RKO (cell line): ENCODE results near the gene OCEL1.
"Not testable (repeated sequence)": the region's sequence is repeated elsewhere in the genome, so short reads cannot be mapped to it uniquely, and the experiment has no call there.

Experiments
- DNase-seq: peaks from one replicate; pipeline ENCODE4 v3.0.0-alpha.2; 2016; ENCODE audit warnings: low spot score

OCEL1 gene

DNA sequence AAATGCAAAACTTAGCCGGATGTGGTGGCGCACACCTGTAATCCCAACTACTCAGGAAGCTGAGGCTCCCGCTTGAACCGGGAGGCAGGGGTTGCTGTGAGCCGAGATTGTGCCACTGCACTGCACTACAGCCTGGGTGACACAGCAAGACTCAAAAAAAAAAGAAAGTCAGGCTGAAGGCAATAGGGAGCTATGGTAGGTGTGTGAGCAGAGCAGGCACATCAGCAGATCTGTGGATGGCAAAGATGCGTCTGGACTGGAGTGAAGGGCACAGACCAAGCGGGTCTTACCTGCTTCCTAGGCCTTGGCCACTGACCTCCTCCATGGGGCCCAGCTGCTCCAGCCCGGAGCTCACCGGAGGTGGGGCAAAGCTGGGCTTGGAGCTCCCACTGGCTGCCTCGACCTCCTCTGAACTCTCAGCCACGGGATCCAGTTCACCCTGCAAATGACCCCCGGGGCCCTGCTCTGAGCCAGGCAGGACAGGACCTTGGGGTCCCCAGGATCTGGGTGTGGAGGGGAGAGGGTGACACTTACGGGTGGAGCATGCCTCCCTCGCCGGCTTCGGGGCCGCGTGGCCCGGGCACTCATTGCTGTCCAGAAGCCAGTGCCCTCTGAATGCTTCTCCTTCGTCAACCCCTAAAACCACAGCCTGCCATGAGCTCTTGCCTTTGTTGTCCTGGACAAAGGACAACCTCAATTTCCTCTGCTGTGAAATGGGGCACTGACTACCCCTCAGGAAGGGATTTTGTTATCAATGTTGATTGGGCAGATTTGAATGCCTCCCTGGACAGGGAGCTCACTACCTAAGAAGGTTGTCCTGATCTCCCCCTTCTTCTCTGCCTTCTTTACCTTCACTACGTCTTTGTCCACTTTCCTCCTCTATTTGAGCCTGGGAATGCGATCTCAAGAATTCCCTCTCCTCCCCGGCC lies 38.0 kb downstream of the OCEL1 start:
- no peak for DNase-seq

- DNase-seq, result no peak
Observed at GRCh38 chr19:17264641-17264979, 38.6 kb downstream of the OCEL1 start, which contains the start of gene USHBP1. Gene USHBP1, minus strand, starts transcription at chr19:17264745. Its CDS starts 446 bp downstream, at chr19:17264299.

- no peak for DNase-seq
Observed at GRCh38 chr19:17266026-17266425, 40.0 kb downstream of the OCEL1 start.

- DNase-seq, result no peak
Observed at GRCh38 chr19:17266589-17266974, 40.6 kb downstream of the OCEL1 start.

- peak; percentile 99 for DNase-seq
Observed at GRCh38 chr19:17266975-17267788, 41.2 kb downstream of the OCEL1 start, which contains the start of gene BABAM1. Gene BABAM1, plus strand, starts transcription at chr19:17267443. Its CDS starts 1,364 bp downstream, at chr19:17268807.

- DNase-seq, result no peak
Observed at GRCh38 chr19:17268754-17269153, 42.7 kb downstream of the OCEL1 start.

DNA sequence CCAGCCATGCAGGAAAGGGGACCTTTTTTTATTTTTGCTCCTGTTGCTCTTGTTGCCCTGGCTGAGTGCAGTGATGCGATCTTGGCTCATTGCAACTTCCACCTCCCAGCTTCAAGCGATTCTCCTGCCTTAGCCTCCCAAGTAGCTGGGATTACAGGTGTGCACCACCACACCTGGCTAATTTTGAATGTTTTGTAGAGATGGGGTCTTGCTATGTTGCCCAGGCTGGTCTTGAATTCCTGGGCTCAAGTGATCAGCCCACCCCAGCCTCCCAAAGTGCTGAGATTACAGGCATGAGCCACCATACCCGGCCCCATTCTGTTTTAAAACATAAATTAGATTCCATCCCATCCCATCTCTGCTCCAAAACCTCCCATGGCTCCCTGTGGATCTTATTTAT lies 48.9 kb downstream of the OCEL1 start:
- not testable (repeated sequence) for DNase-seq

DNA sequence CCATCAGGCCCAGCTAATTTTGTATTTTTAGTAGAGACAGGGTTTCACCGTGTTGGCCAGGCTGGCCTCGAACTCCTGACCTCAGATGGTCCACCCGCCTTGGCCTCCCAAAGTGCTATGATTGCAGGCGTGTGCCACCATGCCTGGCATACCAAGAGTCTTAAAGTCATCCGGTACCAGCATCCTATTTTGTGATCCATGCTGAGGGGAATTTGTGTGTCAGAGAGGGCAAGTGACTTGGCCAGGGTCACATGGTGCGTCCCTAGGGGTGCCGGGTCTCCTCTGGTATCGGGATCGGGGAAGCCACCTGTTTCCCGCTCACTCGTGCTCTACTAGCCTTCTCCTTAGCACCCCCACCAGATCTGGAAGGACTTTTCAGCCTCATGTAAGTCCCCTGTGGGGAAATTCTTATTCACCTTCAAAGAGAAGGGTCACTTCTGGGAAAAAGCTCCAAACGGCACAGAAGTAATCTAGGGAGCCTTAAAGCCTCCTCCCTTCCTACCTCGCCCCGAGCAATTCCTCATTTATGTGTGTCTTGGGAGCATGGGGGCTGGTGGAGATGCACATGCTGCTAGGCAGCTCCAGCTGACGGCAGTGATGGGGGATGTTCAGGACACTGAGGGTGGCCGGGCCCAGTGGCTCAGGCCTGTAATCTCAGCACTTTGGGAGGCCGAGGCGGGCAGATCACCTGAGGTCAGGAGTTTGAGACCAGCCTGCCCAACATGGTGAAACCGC lies 49.6 kb downstream of the OCEL1 start:
- DNase-seq, result no peak
